Mesenchymal stem cell (in vitro differentiated cells and primary cell): ENCODE results near the gene NFASC.

Experiments
- DNase-seq: peaks from one replicate; pipeline ENCODE4 v3.0.0-alpha.2; 2013
- H2AFZ ChIP-seq: one replicate; pipeline ENCODE4 v1.6.1; 2013; ENCODE audit warnings: low read depth, mild to moderate bottlenecking, control low read depth, inconsistent platforms, low read length, moderate library complexity
- H2AK5ac ChIP-seq: 2 replicates; pipeline ENCODE4 v1.6.1; 2013; ENCODE audit warnings: low read length, moderate library complexity, mild to moderate bottlenecking, inconsistent platforms; ENCODE audit not compliant: severe bottlenecking
- H2BK120ac ChIP-seq: one replicate; pipeline ENCODE4 v1.6.1; 2013; ENCODE audit warnings: low read depth, mild to moderate bottlenecking, inconsistent platforms, low read length, moderate library complexity
- H2BK12ac ChIP-seq, 2 experiments: one replicate each; pipeline ENCODE4 v1.6.1; 2013; ENCODE audit warnings: inconsistent platforms in 2 of 2, low read length in 2 of 2, mild to moderate bottlenecking in 2 of 2, moderate library complexity in 2 of 2, control low read depth in 1 of 2
- H2BK15ac ChIP-seq: one replicate; pipeline ENCODE4 v1.6.1; 2013; ENCODE audit warnings: mild to moderate bottlenecking, low read depth, inconsistent platforms; ENCODE audit not compliant: poor library complexity, severe bottlenecking
- H2BK5ac ChIP-seq: 2 replicates; pipeline ENCODE4 v1.6.1; 2013; ENCODE audit warnings: low read depth, mild to moderate bottlenecking, low read length, control low read depth, inconsistent platforms; ENCODE audit not compliant: poor library complexity, severe bottlenecking
- H3K14ac ChIP-seq, 2 experiments: one replicate each; pipeline ENCODE4 v1.6.1; 2013; ENCODE audit warnings: inconsistent platforms in 2 of 2, low read length in 2 of 2, control low read depth in 1 of 2, mild to moderate bottlenecking in 1 of 2, moderate library complexity in 1 of 2
- H3K18ac ChIP-seq, 2 experiments: one replicate each; pipeline ENCODE4 v1.6.1; 2013; ENCODE audit warnings: inconsistent platforms in 2 of 2, low read length in 2 of 2, control low read depth in 1 of 2, low read depth in 1 of 2, mild to moderate bottlenecking in 1 of 2
- H3K23ac ChIP-seq, 2 experiments: one replicate each; pipeline ENCODE4 v1.6.1; 2013; ENCODE audit warnings: inconsistent platforms in 2 of 2, low read length in 2 of 2, mild to moderate bottlenecking in 2 of 2, moderate library complexity in 2 of 2, control low read depth in 1 of 2
- H3K27ac ChIP-seq: 2 replicates; pipeline ENCODE4 v1.5.1; 2013; ENCODE audit warnings: mild to moderate bottlenecking, moderate library complexity, low read length, control low read depth, inconsistent platforms; ENCODE audit not compliant: poor library complexity, severe bottlenecking
- H3K27me3 ChIP-seq, 2 experiments: 2 replicates each; pipeline versions ENCODE4 v1.6.1 to v1.7.0; 2013; ENCODE audit warnings: low read length in 2 of 2, mild to moderate bottlenecking in 2 of 2, moderate library complexity in 2 of 2, control low read depth in 1 of 2, inconsistent platforms in 1 of 2; ENCODE audit not compliant: control insufficient read depth in 1 of 2, insufficient read depth in 1 of 2
- H3K36me3 ChIP-seq, 2 experiments: 2 replicates each; pipeline versions ENCODE4 v1.6.1 to v1.7.0; 2013; ENCODE audit warnings: low read length in 2 of 2, control low read depth in 1 of 2, inconsistent platforms in 1 of 2, low read depth in 1 of 2, mild to moderate bottlenecking in 1 of 2; ENCODE audit not compliant: insufficient read depth in 2 of 2, control insufficient read depth in 1 of 2
- H3K4ac ChIP-seq, 2 experiments: one replicate each; pipeline ENCODE4 v1.6.1; 2013; ENCODE audit warnings: inconsistent platforms in 2 of 2, low read length in 2 of 2, mild to moderate bottlenecking in 2 of 2, moderate library complexity in 2 of 2, control low read depth in 1 of 2, low read depth in 1 of 2
- H3K4me1 ChIP-seq: 2 replicates; pipeline ENCODE4 v1.6.1; 2013; ENCODE audit warnings: low read depth, low read length, control low read depth; ENCODE audit not compliant: control insufficient read depth, insufficient read depth
- H3K4me2 ChIP-seq: 2 replicates; pipeline ENCODE4 v1.6.1; 2013; ENCODE audit warnings: low read length, mild to moderate bottlenecking, inconsistent platforms; ENCODE audit not compliant: poor library complexity, severe bottlenecking
- H3K4me3 ChIP-seq, 2 experiments: 2 replicates each; pipeline versions ENCODE4 v1.5.1 to v1.7.0; 2013; ENCODE audit warnings: low read length in 2 of 2, mild to moderate bottlenecking in 2 of 2, control low read depth in 1 of 2, low read depth in 1 of 2; ENCODE audit not compliant: insufficient read depth in 1 of 2
- H3K79me1 ChIP-seq: replicated peaks from 2 replicates; pipeline ENCODE4 v1.6.1; 2013; ENCODE audit warnings: mild to moderate bottlenecking, control low read depth, low read length, inconsistent platforms; ENCODE audit not compliant: poor library complexity, severe bottlenecking
- H3K9ac ChIP-seq: 2 replicates; pipeline ENCODE4 v1.7.0; 2013; ENCODE audit warnings: mild to moderate bottlenecking, low read length, moderate library complexity
- H3K9me3 ChIP-seq: 2 replicates; pipeline ENCODE4 v1.7.0; 2013; ENCODE audit warnings: mild to moderate bottlenecking, low read length; ENCODE audit not compliant: control insufficient read depth
- H4K8ac ChIP-seq: one replicate; pipeline ENCODE4 v1.6.1; 2013; ENCODE audit warnings: inconsistent platforms, mild to moderate bottlenecking, low read length, moderate library complexity
- H4K91ac ChIP-seq: one replicate; pipeline ENCODE4 v1.6.1; 2013; ENCODE audit warnings: mild to moderate bottlenecking, low read length, inconsistent platforms
- WGBS: methylation state at CpG from one replicate; pipeline ENCODE4 v1.1.7; 2013; ENCODE audit warnings: mixed read lengths; 5-methylcytosine and 5-hydroxymethylcytosine counted together

Gene NFASC

GRCh38 chr1:205038132-205038786 is 167.6 kb downstream of the NFASC start:
- no peaks in the 10 kb centered on the region for H3K4me1 ChIP-seq
- H3K14ac ChIP-seq, result no peak overlapping the region
- 80% methylated on average over 6 of the region's 6 CpGs for WGBS
- H2AK5ac ChIP-seq, result no peak overlapping the region
- DNase-seq, result no peak
- H2BK120ac ChIP-seq, result no peak overlapping the region
- H3K9me3 ChIP-seq, result no peaks in the 10 kb centered on the region
- no peak overlapping the region for H4K91ac ChIP-seq
- no peak overlapping the region for H3K27ac ChIP-seq
- no peak overlapping the region for H2BK12ac ChIP-seq
- H3K4ac ChIP-seq, result no peak overlapping the region
- H3K4me3 ChIP-seq, result no peak overlapping the region
- H3K27me3 ChIP-seq, result peaks cover 74 to 91% of the 10 kb centered on the region in 2 experiments
- H3K23ac ChIP-seq, result no peak overlapping the region
- no peak overlapping the region for H4K8ac ChIP-seq
- no peaks in the 10 kb centered on the region for H3K79me1 ChIP-seq
- no peaks in the 10 kb centered on the region for H3K36me3 ChIP-seq
- H3K18ac ChIP-seq, result no peak overlapping the region
- no peak overlapping the region for H2AFZ ChIP-seq
- H3K4me2 ChIP-seq, result no peak overlapping the region
- H2BK15ac ChIP-seq, result no peak overlapping the region
- no peak overlapping the region for H3K9ac ChIP-seq
- H2BK5ac ChIP-seq, result no peak overlapping the region

- no peak overlapping the region for H2BK5ac ChIP-seq
- H2AK5ac ChIP-seq, result no peak overlapping the region
- no peaks in the 10 kb centered on the region for H3K9me3 ChIP-seq
- H3K4me3 ChIP-seq, result no peak overlapping the region
- H3K27ac ChIP-seq, result no peak overlapping the region
- H2AFZ ChIP-seq, result no peak overlapping the region
- no peak overlapping the region for H4K91ac ChIP-seq
- no peak overlapping the region for H3K14ac ChIP-seq
- no peak overlapping the region for H3K4ac ChIP-seq
- no peak overlapping the region for H3K18ac ChIP-seq
- H3K79me1 ChIP-seq, result no peaks in the 10 kb centered on the region
- H3K4me2 ChIP-seq, result no peak overlapping the region
- H3K4me1 ChIP-seq, result no peaks in the 10 kb centered on the region
- H3K9ac ChIP-seq, result no peak overlapping the region
- no peak overlapping the region for H2BK15ac ChIP-seq
- no peak overlapping the region for H2BK12ac ChIP-seq
- 48% methylated on average over 4 of the region's 4 CpGs for WGBS
- H4K8ac ChIP-seq, result no peak overlapping the region
- no peak for DNase-seq
- H3K27me3 ChIP-seq, result peaks cover 87 to 93% of the 10 kb centered on the region in 2 experiments
- no peak overlapping the region for H2BK120ac ChIP-seq
- H3K23ac ChIP-seq, result no peak overlapping the region
- no peaks in the 10 kb centered on the region for H3K36me3 ChIP-seq
Measured at GRCh38 chr1:205041001-205041715, 170.5 kb downstream of the NFASC start.

DNA sequence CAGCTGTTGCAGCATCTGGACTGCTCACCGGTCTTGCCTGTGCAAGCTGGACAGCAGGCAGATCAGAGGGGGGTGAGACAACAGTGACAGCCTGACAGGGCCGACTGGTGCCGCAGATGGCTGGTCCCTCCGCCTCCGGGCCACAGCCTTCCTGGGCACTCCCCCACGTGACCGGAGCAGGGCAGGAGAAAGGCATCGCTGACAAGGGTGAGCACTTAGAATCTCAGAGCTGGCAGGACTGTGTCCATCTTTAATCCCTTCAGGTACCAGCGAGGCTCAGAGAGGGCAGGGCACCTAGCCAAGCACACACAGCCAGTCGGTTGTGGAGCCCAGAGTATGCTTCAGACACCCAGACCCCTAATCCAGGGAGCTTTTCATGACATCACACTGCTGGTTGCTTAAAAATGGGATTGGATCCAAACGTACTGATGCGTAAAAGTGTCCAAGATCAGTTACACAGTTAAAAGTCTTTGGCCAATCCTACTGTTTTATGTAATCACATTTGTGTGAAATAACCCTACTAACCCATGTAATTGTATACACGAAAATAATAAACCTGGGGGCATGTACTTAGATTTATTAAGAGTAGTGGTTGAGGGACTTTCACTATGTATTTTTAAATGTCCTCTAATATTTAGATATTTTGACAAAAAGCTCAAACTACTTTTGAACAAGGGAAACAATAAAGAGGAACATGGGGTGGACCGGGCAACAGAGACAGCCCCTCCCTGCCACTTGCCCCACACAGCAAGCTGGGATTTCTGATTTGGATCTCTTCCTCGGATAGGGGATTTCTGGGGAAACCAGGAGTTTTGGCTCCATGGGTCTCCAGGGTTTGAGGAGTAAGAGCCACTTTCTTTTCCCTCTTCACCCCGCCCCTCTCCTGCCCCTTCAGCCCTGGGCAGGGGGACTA is 171.6 kb downstream of the NFASC start:
- peaks cover 90 to 95% of the 10 kb centered on the region in 2 experiments for H3K27me3 ChIP-seq
- WGBS, result 79% methylated on average over 11 of the region's 16 CpGs

More for the DNA sequence above, 171.6 kb downstream of the NFASC start:
- no peaks in the 10 kb centered on the region for H3K4me1 ChIP-seq
- H3K4me2 ChIP-seq, result no peak overlapping the region
- no peak overlapping the region for H2BK12ac ChIP-seq
- H3K18ac ChIP-seq, result no peak overlapping the region
- H3K79me1 ChIP-seq, result no peaks in the 10 kb centered on the region
- H3K14ac ChIP-seq, result no peak overlapping the region
- H2BK120ac ChIP-seq, result no peak overlapping the region
- no peak overlapping the region for H3K9ac ChIP-seq
- H2BK5ac ChIP-seq, result no peak overlapping the region
- no peak overlapping the region for H3K4me3 ChIP-seq
- no peak for DNase-seq
- no peak overlapping the region for H3K27ac ChIP-seq
- no peak overlapping the region for H3K23ac ChIP-seq
- no peak overlapping the region for H4K91ac ChIP-seq
- no peak overlapping the region for H2AFZ ChIP-seq
- H2BK15ac ChIP-seq, result no peak overlapping the region
- H2AK5ac ChIP-seq, result no peak overlapping the region
- H3K4ac ChIP-seq, result no peak overlapping the region
- H4K8ac ChIP-seq, result no peak overlapping the region
- no peaks in the 10 kb centered on the region for H3K9me3 ChIP-seq
- H3K36me3 ChIP-seq, result no peaks in the 10 kb centered on the region
